ENCODE data around the gene GNAO1.

DNA sequence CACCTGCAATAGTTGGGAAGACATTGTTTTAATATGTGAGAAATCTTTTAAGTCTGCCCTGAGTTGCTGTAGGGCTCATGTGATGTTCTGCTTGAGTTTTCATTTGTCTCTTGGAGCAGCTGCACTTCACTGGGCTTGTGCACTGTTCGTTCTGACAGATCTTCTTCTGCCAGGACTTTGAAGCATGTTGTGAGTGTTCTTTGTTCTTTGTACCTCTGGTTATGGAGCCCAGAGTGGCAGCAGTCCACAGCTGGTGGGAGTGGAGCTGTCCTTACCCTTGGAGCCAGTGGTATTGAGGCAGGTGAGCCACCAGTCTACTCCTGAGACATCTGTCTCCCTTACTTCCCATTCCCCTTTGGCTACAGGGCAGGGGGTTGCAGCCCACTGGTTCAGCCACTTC lies 64.6 kb downstream of the GNAO1 start:
- TF ChIP-seq, protein P1, sequence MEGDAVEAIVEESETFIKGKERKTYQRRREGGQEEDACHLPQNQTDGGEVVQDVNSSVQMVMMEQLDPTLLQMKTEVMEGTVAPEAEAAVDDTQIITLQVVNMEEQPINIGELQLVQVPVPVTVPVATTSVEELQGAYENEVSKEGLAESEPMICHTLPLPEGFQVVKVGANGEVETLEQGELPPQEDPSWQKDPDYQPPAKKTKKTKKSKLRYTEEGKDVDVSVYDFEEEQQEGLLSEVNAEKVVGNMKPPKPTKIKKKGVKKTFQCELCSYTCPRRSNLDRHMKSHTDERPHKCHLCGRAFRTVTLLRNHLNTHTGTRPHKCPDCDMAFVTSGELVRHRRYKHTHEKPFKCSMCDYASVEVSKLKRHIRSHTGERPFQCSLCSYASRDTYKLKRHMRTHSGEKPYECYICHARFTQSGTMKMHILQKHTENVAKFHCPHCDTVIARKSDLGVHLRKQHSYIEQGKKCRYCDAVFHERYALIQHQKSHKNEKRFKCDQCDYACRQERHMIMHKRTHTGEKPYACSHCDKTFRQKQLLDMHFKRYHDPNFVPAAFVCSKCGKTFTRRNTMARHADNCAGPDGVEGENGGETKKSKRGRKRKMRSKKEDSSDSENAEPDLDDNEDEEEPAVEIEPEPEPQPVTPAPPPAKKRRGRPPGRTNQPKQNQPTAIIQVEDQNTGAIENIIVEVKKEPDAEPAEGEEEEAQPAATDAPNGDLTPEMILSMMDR (IDR thresholded peaks at IDR 0.05): no peak
- no peak for TF ChIP-seq POLR2A (IDR thresholded peaks at IDR 0.05)

Data from esophagus squamous epithelium (tissue), 4 donors.